Vagina (tissue), 2 donors: ENCODE data around the gene IGFBP5.

Experiments
- CTCF ChIP-seq, 3 experiments: fragments of 450-650 bp in 2 of 3; fragments of 200-600 bp in 1 of 3; sonication (generic) in 1 of 3; IDR thresholded peaks; one replicate each; pipeline ENCODE4 v1.5.1; 2017 to 2019; ENCODE audit warnings: antibody characterized with exemption in 3 of 3, mild to moderate bottlenecking in 2 of 3, moderate library complexity in 2 of 3
- POLR2AphosphoS5 ChIP-seq, 2 donors: sonication (generic); formaldehyde crosslinking; IDR thresholded peaks; one replicate each; pipeline ENCODE4 v1.9.0; 2017; ENCODE audit warnings: antibody characterized with exemption in 2 of 2, mild to moderate bottlenecking in 2 of 2, low read depth in 1 of 2; ENCODE audit not compliant: insufficient read depth in 1 of 2

GRCh38 chr2:216624251-216624650 is 71.1 kb downstream of the IGFBP5 start:
- TF ChIP-seq POLR2AphosphoS5 (IDR thresholded peaks at IDR 0.05; ENCODE audit: insufficient read depth in 1 of 2, low read depth in 1 of 2), result no peak
- TF ChIP-seq CTCF (IDR thresholded peaks at IDR 0.05), result no peak
